ENCODE results near the gene LSM14B.

The LSM14B gene

DNA sequence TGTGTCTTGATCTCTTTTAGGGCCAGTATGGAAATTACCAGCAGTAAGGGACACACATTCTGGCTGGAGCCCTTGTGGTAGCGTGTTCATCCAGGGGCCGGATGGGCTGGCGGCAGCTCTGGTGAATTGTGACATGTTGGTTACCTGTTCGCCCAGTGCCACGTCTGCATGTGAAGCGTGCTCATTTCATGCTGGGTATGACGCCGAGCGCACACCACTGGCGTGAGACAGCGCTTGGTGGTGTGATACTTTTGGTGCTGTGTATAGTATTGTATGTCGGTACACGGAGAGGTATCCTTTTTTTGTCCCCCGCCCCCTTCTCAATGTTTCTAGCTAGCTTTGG lies 56.9 kb downstream of the LSM14B start:
- WGBS (ENCODE audit: extremely low coverage, insufficient coverage, insufficient read length), result no CpG with 5 or more reads among the region's 14 CpGs
- H2BK120ac ChIP-seq (ENCODE audit: insufficient read depth, low read length, poor library complexity), result no peak overlapping the region
- no peak overlapping the region for H3K4ac ChIP-seq (ENCODE audit: low read depth, low read length)

DNA sequence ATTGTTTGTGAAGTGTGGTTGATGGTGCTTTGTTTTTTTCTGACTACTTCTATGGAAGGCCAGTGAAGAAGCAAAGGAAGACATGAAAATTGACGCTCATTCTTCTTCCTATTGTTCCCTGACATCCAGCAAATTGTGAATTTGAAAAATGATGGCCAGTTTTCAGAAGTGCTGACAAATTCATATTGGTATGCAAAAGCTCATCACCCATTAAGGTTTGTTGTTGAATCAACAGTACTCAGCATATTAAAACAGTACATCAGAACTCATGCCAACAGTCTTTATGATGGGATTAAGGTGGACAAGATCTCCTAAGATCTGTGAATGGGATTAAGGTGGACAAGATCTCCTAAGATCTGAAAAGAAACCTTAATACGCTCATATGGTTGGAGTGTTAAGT lies 59.5 kb downstream of the LSM14B start:
- Histone ChIP-seq H4K91ac (ENCODE audit: low read depth, low read length) (no peak overlapping the region), H3K79me1 (ENCODE audit: low read length) (peaks cover 6% of the 10 kb centered on the region), H3K4me1 (ENCODE audit: control insufficient read depth in 1 of 2, insufficient read depth in 2 of 2, low read length in 2 of 2) (peaks cover 3 to 6% of the 10 kb centered on the region in 2 experiments), H3K18ac (ENCODE audit: low read length) (no peak overlapping the region), H2BK5ac (ENCODE audit: low read depth, low read length, poor library complexity) (no peak overlapping the region), H3K27ac (ENCODE audit: low read depth, low read length) (no peak overlapping the region), H3K23ac (ENCODE audit: low read length) (no peak overlapping the region), H3K36me3 (ENCODE audit: control insufficient read depth in 1 of 2, insufficient read depth in 2 of 2, low read length in 2 of 2) (peaks cover 18 to 23% of the 10 kb centered on the region in 2 experiments), H3K9ac (ENCODE audit: low read length) (no peak overlapping the region), H3K4me2 (ENCODE audit: low read length) (peak overlapping the region; percentile 29), H2BK12ac (ENCODE audit: low read length) (no peak overlapping the region), H2BK120ac (ENCODE audit: insufficient read depth, low read length, poor library complexity) (no peak overlapping the region), H3K79me2 (ENCODE audit: control insufficient read depth, insufficient read depth, low read length, poor library complexity) (peaks cover 7% of the 10 kb centered on the region), H3K14ac (ENCODE audit: low read length) (no peak overlapping the region), H2AFZ (ENCODE audit: insufficient read depth, low read length, poor library complexity) (no peak overlapping the region), H3K4me3 (ENCODE audit: low read depth, low read length) (no peak overlapping the region), H4K12ac (ENCODE audit: low read depth, low read length) (no peak overlapping the region), H2AK5ac (ENCODE audit: low read length) (no peak overlapping the region), H3K9me3 (ENCODE audit: insufficient read depth, low read depth, low read length) (no peaks in the 10 kb centered on the region), H4K8ac (ENCODE audit: low read depth, low read length) (no peak overlapping the region), H3K4ac (ENCODE audit: low read depth, low read length) (no peak overlapping the region), H3K27me3 (ENCODE audit: insufficient read depth, low read length) (no peaks in the 10 kb centered on the region)
- WGBS (ENCODE audit: extremely low coverage, insufficient coverage, insufficient read length), result no CpG with 5 or more reads among the region's 2 CpGs
- no peak for DNase-seq

More for the DNA sequence above, 56.9 kb downstream of the LSM14B start:
- Histone ChIP-seq H3K79me2 (ENCODE audit: control insufficient read depth, insufficient read depth, low read length, poor library complexity) (peaks cover 7% of the 10 kb centered on the region), H2AFZ (ENCODE audit: insufficient read depth, low read length, poor library complexity) (no peak overlapping the region), H4K8ac (ENCODE audit: low read depth, low read length) (no peak overlapping the region), H3K14ac (ENCODE audit: low read length) (no peak overlapping the region), H3K4me3 (ENCODE audit: low read depth, low read length) (no peak overlapping the region), H4K91ac (ENCODE audit: low read depth, low read length) (no peak overlapping the region), H3K4me1 (ENCODE audit: control insufficient read depth in 1 of 2, insufficient read depth in 2 of 2, low read length in 2 of 2) (peaks cover 3 to 5% of the 10 kb centered on the region in 2 experiments), H4K12ac (ENCODE audit: low read depth, low read length) (no peak overlapping the region), H3K23ac (ENCODE audit: low read length) (no peak overlapping the region), H3K27me3 (ENCODE audit: insufficient read depth, low read length) (no peaks in the 10 kb centered on the region), H3K36me3 (ENCODE audit: control insufficient read depth in 1 of 2, insufficient read depth in 2 of 2, low read length in 2 of 2) (peaks cover 42 to 45% of the 10 kb centered on the region in 2 experiments), H2BK12ac (ENCODE audit: low read length) (no peak overlapping the region), H3K79me1 (ENCODE audit: low read length) (peaks cover 6% of the 10 kb centered on the region), H3K18ac (ENCODE audit: low read length) (no peak overlapping the region), H3K9ac (ENCODE audit: low read length) (no peak overlapping the region), H2BK5ac (ENCODE audit: low read depth, low read length, poor library complexity) (no peak overlapping the region), H3K4me2 (ENCODE audit: low read length) (no peak overlapping the region), H2AK5ac (ENCODE audit: low read length) (no peak overlapping the region), H3K27ac (ENCODE audit: low read depth, low read length) (no peak overlapping the region), H3K9me3 (ENCODE audit: insufficient read depth, low read depth, low read length) (peaks cover 1% of the 10 kb centered on the region)
- DNase-seq, result no peak

DNA sequence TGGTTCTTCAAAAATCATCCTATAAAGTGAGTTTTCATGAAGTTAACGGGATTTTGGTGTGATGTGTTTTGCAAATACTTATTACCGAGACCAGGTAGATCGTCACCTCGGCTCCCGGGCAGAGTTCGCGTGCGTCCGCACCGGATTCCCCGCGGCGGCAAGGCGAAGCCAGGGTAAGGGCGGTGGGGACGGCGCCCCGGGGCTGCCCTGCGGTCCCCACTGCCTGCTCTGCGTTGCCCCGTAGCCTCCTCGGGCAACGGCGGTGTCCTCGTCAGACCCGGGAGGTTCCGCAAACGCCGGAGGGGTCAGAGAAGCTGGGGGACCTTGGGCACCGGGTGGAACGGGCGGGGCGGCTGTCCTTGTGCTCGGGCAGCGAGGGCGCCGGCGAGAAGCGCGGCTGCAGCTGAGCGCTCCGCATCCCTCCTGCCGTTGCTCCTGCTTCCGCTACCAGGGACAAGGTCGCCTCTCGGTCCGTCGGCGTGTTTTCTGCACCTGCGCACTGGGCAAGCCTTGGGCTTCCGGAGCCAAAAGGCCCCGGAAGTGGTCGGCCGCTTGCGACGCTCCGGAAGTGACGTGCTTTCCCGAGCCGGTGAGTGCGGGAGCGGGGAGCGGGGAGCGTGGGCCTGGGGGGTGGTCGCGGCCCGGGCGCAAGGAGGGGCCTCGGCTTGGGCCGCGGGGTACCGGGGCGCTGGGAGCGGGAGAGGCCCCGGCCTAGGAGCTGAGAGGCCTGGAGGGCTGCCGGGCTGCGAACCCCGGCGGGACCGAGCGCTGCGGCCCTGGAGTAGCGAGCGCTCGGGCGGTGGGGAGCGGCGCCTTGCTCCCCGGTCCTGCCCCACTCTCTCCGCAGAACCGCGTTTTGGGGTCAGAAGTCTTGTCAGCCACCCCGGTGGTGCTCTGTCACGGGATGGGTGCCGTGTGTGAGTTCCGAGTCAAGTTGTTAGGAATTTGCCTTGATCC lies 60.5 kb downstream of the LSM14B start, which contains the start of gene MTG2:
Gene MTG2 (plus strand): TSS at position 560 of the 957 bp plus-strand sequence. CDS start 10,393 bp downstream, outside the sequence.
- Histone ChIP-seq H3K79me1 (ENCODE audit: low read length) (peaks cover 6% of the 10 kb centered on the region), H3K9me3 (ENCODE audit: insufficient read depth, low read depth, low read length) (no peaks in the 10 kb centered on the region), H3K4me1 (ENCODE audit: control insufficient read depth in 1 of 2, insufficient read depth in 2 of 2, low read length in 2 of 2) (peaks cover 3 to 8% of the 10 kb centered on the region in 2 experiments), H3K36me3 (ENCODE audit: control insufficient read depth in 1 of 2, insufficient read depth in 2 of 2, low read length in 2 of 2) (peaks cover 11 to 14% of the 10 kb centered on the region in 2 experiments), H2BK12ac (ENCODE audit: low read length) (no peak within 1 kb of the TSS), H2BK5ac (ENCODE audit: low read depth, low read length, poor library complexity) (peak within 1 kb of the TSS; percentile 74), H2AK5ac (ENCODE audit: low read length) (peak within 1 kb of the TSS; percentile 79), H3K18ac (ENCODE audit: low read length) (peak within 1 kb of the TSS; percentile 80), H3K79me2 (ENCODE audit: control insufficient read depth, insufficient read depth, low read length, poor library complexity) (peaks cover 7% of the 10 kb centered on the region), H3K27me3 (ENCODE audit: insufficient read depth, low read length) (no peaks in the 10 kb centered on the region), H3K4me2 (ENCODE audit: low read length) (peak within 1 kb of the TSS; percentile 94), H4K8ac (ENCODE audit: low read depth, low read length) (peak within 1 kb of the TSS; percentile 94), H3K23ac (ENCODE audit: low read length) (no peak within 1 kb of the TSS), H3K27ac (ENCODE audit: low read depth, low read length) (peak within 1 kb of the TSS; percentile 45), H4K12ac (ENCODE audit: low read depth, low read length) (peak within 1 kb of the TSS; percentile 75), H3K9ac (ENCODE audit: low read length) (peak within 1 kb of the TSS; percentile 98), H3K4me3 (ENCODE audit: low read depth, low read length) (peak within 1 kb of the TSS; percentile 96), H4K91ac (ENCODE audit: low read depth, low read length) (peak within 1 kb of the TSS; percentile 88), H3K4ac (ENCODE audit: low read depth, low read length) (peak within 1 kb of the TSS; percentile 82), H2BK120ac (ENCODE audit: insufficient read depth, low read length, poor library complexity) (peak within 1 kb of the TSS; percentile 53), H2AFZ (ENCODE audit: insufficient read depth, low read length, poor library complexity) (peak within 1 kb of the TSS; percentile 77), H3K14ac (ENCODE audit: low read length) (peak within 1 kb of the TSS; percentile 85)
- WGBS (ENCODE audit: extremely low coverage, insufficient coverage, insufficient read length), result no CpG with 5 or more reads among the region's 96 CpGs
- peak; percentile 98 to 99 for DNase-seq

DNA sequence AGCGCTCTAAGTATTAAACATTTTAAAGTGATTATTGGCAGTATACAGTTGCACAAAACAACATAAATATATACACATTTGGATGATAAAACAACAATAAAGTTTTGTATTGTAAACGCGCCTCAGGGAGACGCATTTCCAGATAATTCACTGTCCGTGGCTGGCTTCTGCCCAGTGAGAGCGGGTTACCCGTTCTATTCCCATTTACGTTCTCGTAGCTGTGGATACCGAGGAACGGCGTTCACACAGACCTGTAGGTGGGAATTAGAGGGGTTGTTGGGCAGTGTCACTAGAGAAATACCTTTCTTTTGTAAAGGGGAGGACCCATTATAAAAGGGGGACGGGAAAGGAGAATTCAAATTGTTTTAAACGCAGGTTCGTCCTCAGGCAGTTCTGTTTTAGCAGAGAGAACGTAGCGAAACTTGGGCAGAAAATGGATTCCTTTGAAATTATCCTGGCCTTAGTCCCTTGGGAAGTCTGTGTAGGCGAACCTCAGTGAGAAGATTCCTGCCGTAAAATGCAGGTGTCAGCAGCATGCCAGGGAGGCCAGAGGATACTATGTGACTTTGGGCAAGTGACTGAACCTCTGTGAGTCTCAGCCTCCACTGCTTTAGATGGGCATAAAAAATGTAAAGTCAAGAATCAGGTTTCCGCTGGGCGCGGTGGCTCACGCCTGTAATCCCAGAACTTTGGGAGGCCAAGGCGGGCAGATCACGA lies 61.3 kb downstream of the LSM14B start:
- peaks cover 9 to 12% of the 10 kb centered on the region in 2 experiments for H3K36me3 ChIP-seq (ENCODE audit: control insufficient read depth in 1 of 2, insufficient read depth in 2 of 2, low read length in 2 of 2)
- peak overlapping the region; percentile 94 for H3K4me2 ChIP-seq (ENCODE audit: low read length)
- peak overlapping the region; percentile 96 for H3K4me3 ChIP-seq (ENCODE audit: low read depth, low read length)
- peak overlapping the region; percentile 88 for H4K91ac ChIP-seq (ENCODE audit: low read depth, low read length)
- no CpG with 5 or more reads among the region's 25 CpGs for WGBS (ENCODE audit: extremely low coverage, insufficient coverage, insufficient read length)
- H3K9me3 ChIP-seq (ENCODE audit: insufficient read depth, low read depth, low read length), result no peaks in the 10 kb centered on the region
- H3K79me1 ChIP-seq (ENCODE audit: low read length), result peaks cover 6% of the 10 kb centered on the region
- H2BK120ac ChIP-seq (ENCODE audit: insufficient read depth, low read length, poor library complexity), result no peak overlapping the region
- no peaks in the 10 kb centered on the region for H3K27me3 ChIP-seq (ENCODE audit: insufficient read depth, low read length)
- no peak overlapping the region for H3K18ac ChIP-seq (ENCODE audit: low read length)
- H3K27ac ChIP-seq (ENCODE audit: low read depth, low read length), result no peak overlapping the region
- peak overlapping the region; percentile 85 for H3K14ac ChIP-seq (ENCODE audit: low read length)
- no peak overlapping the region for H2AFZ ChIP-seq (ENCODE audit: insufficient read depth, low read length, poor library complexity)
- H3K4me1 ChIP-seq (ENCODE audit: control insufficient read depth in 1 of 2, insufficient read depth in 2 of 2, low read length in 2 of 2), result peaks cover 3 to 8% of the 10 kb centered on the region in 2 experiments
- no peak overlapping the region for H2BK12ac ChIP-seq (ENCODE audit: low read length)
- peak overlapping the region; percentile 67 for H4K12ac ChIP-seq (ENCODE audit: low read depth, low read length)
- peak overlapping the region; percentile 81 for H3K4ac ChIP-seq (ENCODE audit: low read depth, low read length)
- H3K23ac ChIP-seq (ENCODE audit: low read length), result no peak overlapping the region
- peak in 1 of 2 donors; percentile 17 for DNase-seq
- peaks cover 7% of the 10 kb centered on the region for H3K79me2 ChIP-seq (ENCODE audit: control insufficient read depth, insufficient read depth, low read length, poor library complexity)
- H3K9ac ChIP-seq (ENCODE audit: low read length), result peak overlapping the region; percentile 98
- peak overlapping the region; percentile 94 for H4K8ac ChIP-seq (ENCODE audit: low read depth, low read length)
- no peak overlapping the region for H2AK5ac ChIP-seq (ENCODE audit: low read length)
- H2BK5ac ChIP-seq (ENCODE audit: low read depth, low read length, poor library complexity), result no peak overlapping the region

Measured in trophoblast cell (in vitro differentiated cells and primary cell).